Hematopoietic multipotent progenitor cell (in vitro differentiated cells): ENCODE results near the gene FAM83D. TPM values are rescaled to one million over a fixed set of nuclear protein-coding genes. Genes with fewer than 3 reads are reported as not detected.
"Not testable (repeated sequence)": the region's sequence is repeated elsewhere in the genome, so short reads cannot be mapped to it uniquely, and the experiment has no call there.

Experiments used
- DNase-seq, 3 donors: peaks; one replicate each; pipeline ENCODE4 v3.0.0-alpha.2; 2011 to 2015; ENCODE audit warnings: low read depth in 2 of 3, low spot score in 2 of 3
- total RNA-seq: library from RNA; depleted of rRNA; stranded (reverse); fragments of >200 nt; gene quantifications from one replicate; pipeline ENCODE4 v1.2.3, GENCODE V29; 2012

Gene FAM83D
- total RNA-seq, 1 donor = 9.4 TPM

- DNase-seq = no peak
These were observed 6.4 kb downstream of the FAM83D start for GRCh38 chr20:38932457-38933120.

- no peak for DNase-seq
These were observed 8.3 kb downstream of the FAM83D start for GRCh38 chr20:38934530-38934929.

GRCh38 chr20:38935285-38935684 is 9.1 kb downstream of the FAM83D start:
- peak in 1 of 3 donors; percentile 15 for DNase-seq

GRCh38 chr20:38935967-38936407 is 9.8 kb downstream of the FAM83D start:
- DNase-seq = no peak

GRCh38 chr20:38937000-38937399 is 10.8 kb downstream of the FAM83D start:
- no peak for DNase-seq

- DNase-seq = no peak
These were observed 11.8 kb downstream of the FAM83D start for GRCh38 chr20:38937978-38938473.

GRCh38 chr20:38939686-38940085 is 13.5 kb downstream of the FAM83D start:
- no peak for DNase-seq

- DNase-seq = no peak
These were observed 14.4 kb downstream of the FAM83D start for GRCh38 chr20:38940644-38941043.

- DNase-seq = no peak
These were observed 15.6 kb downstream of the FAM83D start for GRCh38 chr20:38941726-38942389.

- no peak for DNase-seq
These were observed 18.8 kb downstream of the FAM83D start for GRCh38 chr20:38945012-38945411.

GRCh38 chr20:38946836-38947235 is 20.6 kb downstream of the FAM83D start:
- no peak for DNase-seq

GRCh38 chr20:38947931-38948362 is 21.7 kb downstream of the FAM83D start:
- DNase-seq = peak in 2 of 3 donors; percentile 69 to 84

- DNase-seq = no peak
These were observed 24.0 kb downstream of the FAM83D start for GRCh38 chr20:38950254-38950653.

- no peak for DNase-seq
These were observed 25.4 kb downstream of the FAM83D start for GRCh38 chr20:38951611-38952010.

GRCh38 chr20:38952153-38952552 is 25.9 kb downstream of the FAM83D start:
- DNase-seq = no peak

GRCh38 chr20:38953630-38954340 is 27.6 kb downstream of the FAM83D start:
- no peak for DNase-seq

- no peak for DNase-seq
These were observed 31.1 kb downstream of the FAM83D start for GRCh38 chr20:38957235-38957876.

GRCh38 chr20:38957915-38958485 is 31.8 kb downstream of the FAM83D start:
- no peak for DNase-seq

GRCh38 chr20:38960187-38960687 is 34.0 kb downstream of the FAM83D start:
- not testable (repeated sequence) for DNase-seq

- DNase-seq = no peak
These were observed 35.4 kb downstream of the FAM83D start for GRCh38 chr20:38961530-38962043.
